Suppressor macrophage treated with lipopolysaccharide for 1 hour (primary cell): ENCODE results near the gene SLC16A4.

Source experiments
- DNase-seq, 3 donors: peaks; one replicate each; pipeline ENCODE4 v3.0.0-alpha.2; 2020 to 2022

The SLC16A4 gene

DNA sequence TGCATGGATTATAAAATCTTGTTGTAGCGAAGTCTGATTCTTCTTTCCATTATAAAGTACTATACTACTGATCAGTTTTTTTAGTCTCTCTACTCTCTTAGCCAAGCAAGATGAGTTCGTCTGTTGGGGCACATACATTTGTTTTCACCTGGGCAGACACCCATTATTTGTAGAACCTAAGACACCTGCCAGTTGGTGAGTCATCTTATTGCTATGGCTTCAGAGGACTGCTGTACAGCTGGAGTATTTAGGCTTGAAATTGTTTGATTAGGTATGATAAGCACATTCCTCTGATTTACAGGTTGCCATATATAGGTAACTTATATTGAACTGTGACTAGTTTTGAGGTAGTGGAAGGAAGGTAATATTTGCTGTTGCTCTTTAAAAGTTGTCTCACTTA lies 34.4 kb downstream of the SLC16A4 start:
- no peak for DNase-seq

DNA sequence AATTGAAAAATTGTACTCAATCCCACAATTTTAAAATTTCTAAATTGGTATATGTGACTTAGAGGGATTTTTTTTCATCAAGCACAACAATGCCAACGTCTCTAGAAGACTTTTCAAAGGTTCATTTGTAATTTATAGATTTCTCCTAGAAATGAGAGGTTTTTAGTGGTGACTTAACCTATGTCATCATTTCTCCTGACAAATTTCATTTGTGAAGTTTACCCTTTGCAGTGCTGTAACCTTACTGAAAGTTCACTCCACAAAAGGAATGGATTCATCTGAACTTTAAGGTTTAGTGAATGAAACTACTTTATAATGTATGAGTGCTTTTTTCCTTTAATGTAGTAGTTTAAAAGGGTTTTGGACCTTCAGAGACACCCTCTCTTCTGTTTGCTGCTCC lies 35.5 kb downstream of the SLC16A4 start:
- DNase-seq = no peak

DNA sequence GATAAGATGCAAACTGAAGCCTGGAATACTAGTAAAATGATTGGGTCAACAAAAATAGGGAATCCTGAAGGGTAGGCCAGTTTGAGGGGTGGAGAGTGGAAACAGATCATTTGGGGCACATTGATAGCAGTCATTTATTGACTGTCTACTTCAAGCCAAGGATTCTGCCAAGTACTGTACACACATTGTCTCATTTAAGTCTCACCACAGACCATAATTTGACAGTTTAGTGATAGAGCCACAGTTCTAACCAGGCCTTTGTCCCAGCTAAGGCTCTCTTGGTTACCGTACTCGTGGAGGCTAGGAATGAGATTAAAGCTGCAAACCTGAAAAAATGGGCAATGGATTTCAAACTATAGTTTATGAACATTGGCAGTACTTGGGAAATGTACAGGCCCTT lies 40.5 kb downstream of the SLC16A4 start:
- no peak for DNase-seq

DNA sequence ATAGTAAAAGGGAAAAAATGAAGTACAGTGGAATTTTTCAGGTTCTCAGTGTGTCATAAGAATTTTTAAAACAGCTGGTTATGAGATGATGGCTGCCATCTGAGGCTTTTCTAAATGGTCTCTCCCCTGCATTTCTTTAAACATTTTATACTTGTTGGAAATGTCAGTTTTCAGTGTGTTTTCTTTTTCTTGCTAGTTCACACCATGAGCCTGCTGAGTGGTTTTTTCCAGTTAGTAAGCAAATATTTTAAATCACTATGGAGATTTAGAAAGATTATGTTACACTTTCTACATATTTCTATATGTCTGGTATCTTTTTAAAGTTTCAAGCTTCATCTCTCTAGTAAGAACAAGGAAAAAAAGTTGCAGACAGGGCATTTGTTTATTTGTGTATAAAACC lies 42.1 kb downstream of the SLC16A4 start:
- DNase-seq = no peak

DNA sequence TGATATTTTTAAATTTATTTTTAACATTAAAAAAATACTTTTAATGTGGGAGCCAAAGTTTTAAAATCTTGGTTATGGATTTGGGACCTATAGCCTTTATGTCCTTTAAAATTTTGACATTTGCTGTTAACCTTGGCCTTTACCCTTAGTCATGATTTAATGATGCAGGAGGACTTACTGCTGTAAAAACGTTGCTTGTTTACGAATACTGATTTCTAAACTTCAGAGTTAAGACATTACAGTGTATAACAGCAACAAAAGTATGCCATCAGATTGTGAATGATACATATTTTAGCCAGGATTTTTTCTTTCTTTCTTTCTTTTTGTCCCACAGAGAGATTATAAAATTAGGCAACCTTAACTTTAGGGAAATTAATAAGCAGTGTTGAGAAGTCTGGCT lies 42.8 kb downstream of the SLC16A4 start:
- DNase-seq = no peak

DNA sequence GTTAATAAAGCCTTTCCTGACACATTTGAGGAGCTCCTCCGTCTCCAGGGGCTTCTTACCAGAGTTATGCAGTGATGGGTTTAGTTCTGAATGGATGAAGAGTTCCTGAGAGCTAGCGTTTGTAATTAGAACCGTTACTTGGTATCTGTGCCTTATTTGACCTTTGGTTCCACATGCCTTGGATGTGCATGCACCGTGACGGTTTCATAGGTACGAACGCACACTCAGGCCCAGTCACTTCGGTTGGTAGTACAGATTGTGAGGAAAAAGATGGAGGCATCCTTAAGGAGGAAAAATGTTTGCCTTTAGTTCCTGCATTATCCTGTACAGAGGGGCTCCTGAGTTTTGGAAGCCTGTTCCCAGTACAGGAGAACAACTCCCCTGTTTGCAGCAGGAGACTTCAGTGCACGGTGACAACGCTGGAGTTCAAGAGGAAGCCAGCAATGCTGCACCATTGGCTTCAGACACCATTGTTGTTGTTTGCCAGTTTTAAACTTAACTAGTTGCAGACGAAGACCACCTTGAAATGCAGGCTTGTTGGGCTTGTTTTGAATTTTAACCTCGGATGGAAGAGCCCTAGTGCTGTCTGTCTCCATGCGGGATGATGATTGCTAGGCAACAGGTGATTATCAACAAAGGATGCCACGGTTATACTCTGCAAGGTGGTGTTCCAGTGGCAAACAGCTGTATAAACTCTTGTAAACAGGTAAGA lies 43.5 kb downstream of the SLC16A4 start:
- no peak for DNase-seq

DNA sequence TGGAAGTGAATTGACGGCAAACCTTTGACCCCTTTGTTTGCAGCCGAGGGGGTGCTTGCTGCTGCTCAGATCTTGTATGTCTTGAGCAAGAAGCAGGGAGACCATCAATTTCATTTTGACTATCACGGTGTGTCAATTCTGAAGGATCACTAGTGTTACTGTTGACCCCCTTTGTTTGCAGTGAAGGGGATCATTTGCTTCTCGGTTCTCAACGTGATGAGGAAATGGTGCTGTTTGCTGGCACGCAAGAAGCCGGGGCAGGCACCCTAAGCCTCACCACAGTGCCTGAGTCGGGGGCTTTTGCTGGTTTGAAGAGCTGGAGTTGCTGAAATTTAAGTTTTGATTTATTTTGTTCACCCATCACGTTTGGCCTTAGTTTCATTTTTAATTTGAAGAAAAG lies 44.1 kb downstream of the SLC16A4 start:
- DNase-seq = no peak

DNA sequence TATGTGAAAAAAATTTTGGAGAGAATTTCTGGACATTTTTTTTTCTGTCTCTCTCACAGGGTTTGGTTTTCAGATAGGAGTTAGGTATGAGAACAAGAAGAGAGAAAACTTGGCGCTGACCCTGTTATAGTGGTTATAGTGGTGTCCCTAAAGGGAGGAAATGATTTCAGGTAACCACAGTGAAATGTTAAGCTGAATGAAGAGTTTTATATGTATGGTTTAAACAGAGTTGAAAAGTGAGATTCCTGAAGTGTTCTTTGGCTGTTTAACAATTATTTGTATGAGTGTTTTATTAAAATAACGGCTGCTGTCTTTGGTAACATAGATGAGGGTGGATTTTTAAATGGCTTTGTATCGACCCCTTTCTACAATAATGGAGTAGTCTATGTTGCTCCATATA lies 45.3 kb downstream of the SLC16A4 start:
- no peak for DNase-seq

DNA sequence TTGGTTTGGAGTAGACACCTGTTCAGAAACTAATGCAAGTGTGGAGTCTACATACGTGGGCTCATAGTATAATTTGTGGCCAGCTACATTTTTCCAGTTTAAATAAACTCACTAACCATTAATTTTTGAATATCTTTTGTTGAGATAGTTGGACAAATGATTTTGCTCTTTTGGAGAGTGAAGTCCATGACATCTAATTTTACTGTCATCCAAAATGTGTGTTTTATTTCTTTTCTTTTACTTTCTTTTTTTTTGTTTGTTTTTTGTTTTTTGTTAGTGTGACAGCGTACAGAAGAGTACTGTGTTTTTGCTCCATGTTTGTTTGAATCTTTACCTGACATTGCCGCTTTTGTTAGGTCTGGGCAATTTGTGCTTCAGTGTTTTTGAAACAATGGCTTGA lies 46.7 kb downstream of the SLC16A4 start:
- no peak for DNase-seq

DNA sequence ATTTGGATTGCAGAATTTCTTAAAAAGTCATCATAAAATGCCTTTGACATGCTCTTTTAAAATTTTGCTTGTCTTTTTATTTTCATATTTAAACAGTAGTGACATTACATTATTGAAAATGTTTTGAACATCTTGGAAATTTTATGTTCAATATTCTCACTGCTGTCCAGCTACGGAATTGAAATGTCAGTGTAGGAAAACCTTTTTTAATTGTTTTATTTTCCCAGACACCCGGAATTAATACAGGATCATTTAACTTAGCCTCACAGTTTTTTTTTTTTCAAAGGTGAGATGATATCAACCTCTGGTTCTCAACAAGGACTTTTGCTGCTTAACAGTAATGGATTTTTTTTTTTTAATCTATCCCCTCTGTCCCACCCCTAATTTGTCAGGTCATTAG lies 47.6 kb downstream of the SLC16A4 start:
- no peak for DNase-seq

DNA sequence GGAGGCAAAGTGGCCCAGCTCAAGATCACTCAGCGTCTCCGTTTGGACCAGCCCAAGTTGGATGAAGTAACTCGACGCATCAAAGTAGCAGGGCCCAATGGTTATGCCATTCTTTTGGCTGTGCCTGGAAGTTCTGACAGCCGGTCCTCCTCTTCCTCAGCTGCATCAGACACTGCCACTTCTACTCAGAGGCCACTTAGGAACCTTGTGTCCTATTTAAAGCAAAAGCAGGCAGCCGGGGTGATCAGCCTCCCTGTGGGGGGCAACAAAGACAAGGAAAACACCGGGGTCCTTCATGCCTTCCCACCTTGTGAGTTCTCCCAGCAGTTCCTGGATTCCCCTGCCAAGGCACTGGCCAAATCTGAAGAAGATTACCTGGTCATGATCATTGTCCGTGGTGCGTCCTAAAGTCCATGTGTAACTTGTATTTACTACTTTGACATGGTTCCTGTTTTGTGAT lies 48.9 kb downstream of the SLC16A4 start:
- DNase-seq = no peak

DNA sequence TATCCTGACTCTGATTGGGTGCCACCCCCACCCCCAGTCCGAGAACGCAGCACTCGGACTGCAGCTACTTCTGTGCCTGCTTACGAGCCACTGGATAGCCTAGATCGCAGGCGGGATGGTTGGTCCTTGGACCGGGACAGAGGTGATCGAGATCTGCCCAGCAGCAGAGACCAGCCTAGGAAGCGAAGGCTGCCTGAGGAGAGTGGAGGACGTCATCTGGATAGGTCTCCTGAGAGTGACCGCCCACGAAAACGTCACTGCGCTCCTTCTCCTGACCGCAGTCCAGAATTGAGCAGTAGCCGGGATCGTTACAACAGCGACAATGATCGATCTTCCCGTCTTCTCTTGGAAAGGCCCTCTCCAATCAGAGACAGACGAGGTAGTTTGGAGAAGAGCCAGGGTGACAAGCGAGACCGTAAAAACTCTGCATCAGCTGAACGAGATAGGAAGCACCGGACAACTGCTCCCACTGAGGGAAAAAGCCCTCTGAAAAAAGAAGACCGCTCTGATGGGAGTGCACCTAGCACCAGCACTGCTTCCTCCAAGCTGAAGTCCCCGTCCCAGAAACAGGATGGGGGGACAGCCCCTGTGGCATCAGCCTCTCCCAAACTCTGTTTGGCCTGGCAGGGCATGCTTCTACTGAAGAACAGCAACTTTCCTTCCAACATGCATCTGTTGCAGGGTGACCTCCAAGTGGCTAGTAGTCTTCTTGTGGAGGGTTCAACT lies 49.5 kb downstream of the SLC16A4 start:
- DNase-seq = no peak

DNA sequence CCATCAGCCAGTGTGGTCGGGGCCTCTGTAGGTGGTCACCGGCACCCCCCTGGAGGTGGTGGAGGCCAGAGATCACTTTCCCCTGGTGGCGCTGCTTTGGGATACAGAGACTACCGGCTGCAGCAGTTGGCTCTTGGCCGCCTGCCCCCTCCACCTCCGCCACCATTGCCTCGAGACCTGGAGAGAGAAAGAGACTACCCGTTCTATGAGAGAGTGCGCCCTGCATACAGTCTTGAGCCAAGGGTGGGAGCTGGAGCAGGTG lies 50.7 kb downstream of the SLC16A4 start:
- no peak for DNase-seq

DNA sequence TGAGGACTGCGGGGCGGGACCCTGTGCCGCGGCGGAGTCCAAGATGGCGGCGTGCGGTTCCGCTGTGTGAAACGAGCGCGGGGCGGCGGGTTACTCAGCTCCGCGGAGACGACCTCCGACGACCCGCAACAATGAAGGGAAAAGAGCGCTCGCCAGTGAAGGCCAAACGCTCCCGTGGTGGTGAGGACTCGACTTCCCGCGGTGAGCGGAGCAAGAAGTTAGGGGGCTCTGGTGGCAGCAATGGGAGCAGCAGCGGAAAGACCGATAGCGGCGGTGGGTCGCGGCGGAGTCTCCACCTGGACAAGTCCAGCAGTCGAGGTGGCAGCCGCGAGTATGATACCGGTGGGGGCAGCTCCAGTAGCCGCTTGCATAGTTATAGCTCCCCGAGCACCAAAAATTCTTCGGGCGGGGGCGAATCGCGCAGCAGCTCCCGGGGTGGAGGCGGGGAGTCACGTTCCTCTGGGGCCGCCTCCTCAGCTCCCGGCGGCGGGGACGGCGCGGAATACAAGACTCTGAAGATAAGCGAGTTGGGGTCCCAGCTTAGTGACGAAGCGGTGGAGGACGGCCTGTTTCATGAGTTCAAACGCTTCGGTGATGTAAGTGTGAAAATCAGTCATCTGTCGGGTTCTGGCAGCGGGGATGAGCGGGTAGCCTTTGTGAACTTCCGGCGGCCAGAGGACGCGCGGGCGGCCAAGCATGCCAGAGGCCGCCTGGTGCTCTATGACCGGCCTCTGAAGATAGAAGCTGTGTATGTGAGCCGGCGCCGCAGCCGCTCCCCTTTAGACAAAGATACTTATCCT lies 51.2 kb downstream of the SLC16A4 start:
- DNase-seq = peak; percentile 55 to 73 (median 61)

DNA sequence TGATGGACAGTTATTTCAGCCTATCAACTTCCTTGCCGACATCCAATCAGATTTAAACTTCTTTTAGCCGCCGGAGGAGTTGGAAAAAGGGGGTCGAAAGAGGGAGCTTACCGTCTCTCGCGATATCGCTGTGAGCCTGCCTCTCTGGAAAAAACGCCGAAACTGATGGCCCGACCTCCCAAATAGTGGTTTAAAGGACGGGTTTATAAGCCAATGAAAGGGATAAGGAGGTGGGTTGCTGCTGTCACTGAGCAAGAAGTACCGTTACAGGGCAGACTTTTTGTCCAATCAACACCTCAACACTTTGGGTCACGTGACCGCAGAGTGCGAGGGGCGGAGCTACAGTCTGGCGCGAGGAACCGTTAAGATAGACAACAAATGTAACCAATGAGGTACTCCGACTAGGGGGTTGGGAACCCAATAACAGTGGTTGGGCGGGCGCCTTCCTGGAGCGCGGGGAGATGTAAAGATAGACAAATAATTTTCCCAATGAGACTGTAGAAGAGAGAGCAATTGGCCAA lies 51.9 kb downstream of the SLC16A4 start, which contains the start of gene RBM15:
Gene RBM15, plus strand, starts transcription at position 492 of the 521 bp plus-strand sequence. Its CDS starts 29 bp downstream, at position 521.
- peak; percentile 99 to 100 (median 100) for DNase-seq

DNA sequence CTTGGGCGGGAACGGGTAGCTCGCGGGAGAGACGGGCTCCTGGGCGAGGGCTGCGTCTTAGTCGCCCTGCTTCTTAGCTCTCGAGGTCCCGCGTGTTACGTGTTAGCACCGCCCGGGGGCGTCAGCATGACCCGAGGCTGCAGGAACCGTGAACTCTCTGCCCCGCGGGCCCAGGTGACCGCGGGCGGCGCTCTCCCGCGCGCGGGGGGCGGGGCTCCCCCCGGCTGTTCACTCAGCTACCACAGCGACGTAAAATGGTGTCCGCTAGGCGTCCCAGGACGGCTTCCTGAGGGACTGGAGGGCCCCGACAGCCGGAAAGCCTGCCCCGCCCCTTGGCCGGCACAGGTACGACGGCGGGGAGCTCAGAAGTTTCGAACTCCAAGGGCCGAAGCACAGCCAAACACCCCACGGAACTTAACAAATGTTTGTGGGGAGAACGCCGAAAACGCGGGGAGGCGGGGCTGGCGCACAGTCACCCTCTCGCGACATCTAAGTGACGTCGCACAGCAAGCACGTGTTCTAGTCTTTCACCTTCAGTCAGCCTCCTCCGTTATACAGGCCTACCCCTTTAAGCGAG lies 52.4 kb downstream of the SLC16A4 start:
- peak; percentile 91 to 96 (median 91) for DNase-seq

DNA sequence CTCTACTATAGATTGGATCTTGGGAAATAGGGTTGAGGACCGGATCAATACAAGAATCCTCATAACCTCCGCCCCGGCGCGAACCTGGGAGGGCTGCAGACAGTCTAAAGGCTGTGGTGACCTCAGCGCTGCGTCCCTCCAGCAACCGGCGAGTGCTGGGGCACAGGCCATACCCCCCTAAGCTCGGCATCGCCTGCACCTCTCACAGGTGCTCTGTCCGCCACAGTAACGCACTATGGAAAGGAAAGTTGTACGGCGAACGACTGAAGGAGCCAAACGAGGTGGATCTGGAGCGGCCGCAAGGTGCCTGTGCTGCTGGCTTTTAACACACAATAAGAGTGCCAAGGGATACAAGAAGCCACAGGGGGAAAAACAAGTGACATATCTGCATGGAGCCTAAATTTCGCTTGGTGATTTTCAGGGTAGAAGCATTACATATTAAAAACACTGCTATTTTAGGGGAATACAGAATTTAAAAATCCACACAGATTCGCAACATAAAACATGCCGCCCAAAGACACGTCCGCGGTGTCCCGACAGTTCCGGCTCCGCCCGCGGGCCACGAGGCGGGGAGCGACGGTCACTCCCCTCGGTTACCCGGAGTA lies 53.0 kb downstream of the SLC16A4 start:
- DNase-seq = peak; percentile 35 to 62 (median 41)

DNA sequence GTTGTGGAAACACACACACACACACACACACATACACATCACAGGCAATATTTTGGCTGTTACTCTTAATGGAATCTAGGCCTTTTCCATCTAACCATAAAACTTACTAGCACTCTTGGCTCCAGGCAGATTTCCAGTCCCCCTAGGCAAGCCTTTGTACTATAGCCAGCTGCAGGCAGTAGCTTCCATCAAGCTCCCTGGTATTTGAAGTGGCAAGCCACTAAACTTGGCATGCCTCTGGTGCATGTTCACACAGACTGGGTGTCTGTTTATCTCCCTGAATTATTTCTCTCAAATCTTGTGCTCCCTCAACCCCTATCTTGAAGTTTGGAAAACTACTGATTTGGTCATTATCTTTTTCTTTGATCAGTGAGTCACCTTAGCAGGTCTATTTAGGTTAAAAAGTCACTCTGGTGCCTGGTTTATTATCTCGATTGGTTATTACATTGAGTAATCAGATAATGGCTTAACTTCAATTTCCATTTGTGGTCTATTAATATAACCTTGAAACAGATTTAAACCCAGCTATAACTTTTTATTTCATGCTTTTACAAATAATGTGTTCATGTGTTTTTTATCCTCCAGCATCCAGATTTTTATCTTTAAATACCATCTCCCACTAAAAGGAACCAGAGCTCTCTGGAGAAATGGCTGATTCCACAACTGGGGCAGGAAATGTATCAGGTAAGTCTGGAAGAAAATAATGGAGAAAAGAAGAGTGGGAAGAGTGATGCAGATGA lies 54.4 kb downstream of the SLC16A4 start:
- DNase-seq = no peak

DNA sequence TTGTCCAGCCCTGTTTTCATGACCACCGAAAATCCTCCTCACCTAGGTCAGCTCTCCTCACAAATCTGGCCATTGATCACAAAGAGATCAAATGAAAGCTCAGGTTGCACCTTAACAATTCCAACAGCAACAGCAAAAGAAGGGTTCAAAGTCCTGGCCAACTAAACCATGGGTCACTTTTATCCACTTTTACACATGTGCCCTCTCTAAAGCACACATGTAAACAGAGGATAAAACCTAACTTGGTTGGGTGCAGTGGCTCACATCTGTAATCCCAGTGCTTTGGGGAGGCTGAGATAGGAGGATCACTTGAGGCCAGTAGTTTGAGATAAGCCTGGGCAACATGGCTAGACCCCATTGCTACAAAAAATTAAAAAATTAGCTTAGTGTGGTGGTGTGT lies 55.6 kb downstream of the SLC16A4 start:
- DNase-seq = no peak

DNA sequence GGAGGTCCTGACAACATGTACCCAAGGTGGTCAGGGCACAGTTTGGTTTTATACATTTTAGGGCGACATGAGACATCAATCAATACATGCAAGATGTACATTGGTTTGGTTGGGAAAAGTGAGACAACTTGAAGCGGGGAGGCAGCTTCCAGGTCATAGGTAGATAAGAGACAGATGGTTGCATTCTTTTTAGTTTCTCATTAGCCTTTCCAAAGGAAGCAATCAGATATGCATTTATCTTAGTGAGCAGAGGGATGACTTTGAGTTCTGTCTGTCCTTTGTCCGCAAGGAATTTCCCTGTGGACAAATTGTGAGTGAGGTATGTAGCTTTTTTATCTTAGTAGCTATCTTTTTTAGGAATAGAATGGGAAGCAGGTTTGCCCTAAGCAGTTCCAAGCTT lies 62.1 kb downstream of the SLC16A4 start:
- DNase-seq = no peak

DNA sequence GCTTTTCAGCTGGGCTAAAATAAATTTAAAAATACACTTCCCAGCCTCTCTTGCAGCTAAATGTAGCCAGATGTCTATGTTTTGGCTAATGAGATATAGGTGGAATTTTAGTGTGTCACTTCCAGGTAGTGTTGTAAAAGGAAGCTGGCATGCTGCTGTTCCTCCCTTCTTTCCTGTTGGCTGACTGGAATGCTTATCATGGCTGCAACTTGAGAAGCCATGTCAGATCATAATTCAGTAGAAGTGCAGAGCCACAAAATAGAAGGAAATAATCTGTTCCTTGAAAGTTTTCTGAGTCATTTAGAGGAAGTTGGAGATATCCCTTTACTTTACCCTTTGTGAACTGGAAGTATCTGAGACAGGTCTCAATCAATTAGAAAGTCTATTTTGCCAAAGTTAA lies 62.6 kb downstream of the SLC16A4 start:
- peak in 2 of 3 donors; percentile 40 to 59 for DNase-seq

DNA sequence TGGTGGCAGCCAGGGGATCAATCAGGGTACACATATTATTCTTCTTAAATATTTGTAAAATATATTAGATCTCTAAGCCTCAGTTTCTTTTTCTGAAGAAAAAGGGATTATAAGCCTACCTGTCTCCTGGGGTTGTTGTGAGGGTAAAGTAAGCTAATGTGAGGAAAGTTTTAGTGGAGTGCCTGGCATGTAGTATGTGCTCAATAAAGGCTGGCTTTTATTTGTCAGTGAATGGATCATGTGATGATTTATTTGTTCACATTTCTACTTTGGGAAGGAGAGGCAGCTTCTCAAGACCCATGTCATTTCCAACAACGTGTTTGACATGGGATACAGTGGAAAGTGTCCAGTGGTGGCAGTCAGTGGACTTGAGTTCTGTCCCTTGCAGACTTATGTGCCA lies 64.0 kb downstream of the SLC16A4 start:
- no peak for DNase-seq
